CD1c-positive myeloid dendritic cell (primary cell): ENCODE measurements around the gene TECR.
"Not testable (repeated sequence)": the region's sequence is repeated elsewhere in the genome, so short reads cannot be mapped to it uniquely, and the experiment has no call there.

Experiments
- DNase-seq: peaks from one replicate; pipeline ENCODE4 v3.0.0-alpha.2; 2016; ENCODE audit errors: extremely low spot score

Gene TECR

GRCh38 chr19:14536926-14537692 is 7.7 kb downstream of the TECR start:
- DNase-seq = no peak

GRCh38 chr19:14540741-14541525 is 11.5 kb downstream of the TECR start:
- no peak for DNase-seq

GRCh38 chr19:14541979-14542378 is 12.6 kb downstream of the TECR start:
- not testable (repeated sequence) for DNase-seq

- DNase-seq = peak; percentile 50
Measured at GRCh38 chr19:14542711-14543328, 13.4 kb downstream of the TECR start.

GRCh38 chr19:14544047-14544446 is 14.7 kb downstream of the TECR start:
- no peak for DNase-seq

GRCh38 chr19:14544977-14545715 is 15.8 kb downstream of the TECR start:
- no peak for DNase-seq

- DNase-seq = no peak
Measured at GRCh38 chr19:14545716-14546082, 16.3 kb downstream of the TECR start.

GRCh38 chr19:14550201-14550754 is 20.9 kb downstream of the TECR start:
- DNase-seq = no peak

GRCh38 chr19:14551134-14552005 is 22.0 kb downstream of the TECR start:
- DNase-seq = peak; percentile 61

GRCh38 chr19:14552006-14552360 is 22.6 kb downstream of the TECR start:
- not testable (repeated sequence) for DNase-seq

GRCh38 chr19:14553042-14553938 is 23.9 kb downstream of the TECR start:
- DNase-seq = no peak

- no peak for DNase-seq
Measured at GRCh38 chr19:14553939-14554243, 24.5 kb downstream of the TECR start.

GRCh38 chr19:14554382-14554812 is 25.0 kb downstream of the TECR start:
- no peak for DNase-seq

- DNase-seq = no peak
Measured at GRCh38 chr19:14555918-14556661, 26.7 kb downstream of the TECR start.

- DNase-seq = peak; percentile 83
Measured at GRCh38 chr19:14556662-14557188, 27.3 kb downstream of the TECR start.

- DNase-seq = no peak
Measured at GRCh38 chr19:14558370-14559066, 29.1 kb downstream of the TECR start.

- DNase-seq = no peak
Measured at GRCh38 chr19:14559916-14560775, 30.8 kb downstream of the TECR start.
